HEK293 (cell line): ENCODE results near the gene TFB2M.

Experiments
- CTCF ChIA-PET: fragments of 350-600 bp; formaldehyde crosslinking; extraction: SDS; loops from one replicate; lab custom pipeline; 2021; ENCODE audit warnings: antibody characterized with exemption; lab: Yijun Ruan, JAX
- POLR2A ChIA-PET: fragments of 300-600 bp; formaldehyde crosslinking; extraction: SDS; loops from one replicate; lab custom pipeline; 2020; ENCODE audit warnings: antibody characterized with exemption, inconsistent platforms; lab: Yijun Ruan, JAX
- H3K27ac ChIP-seq: fragments of 200-500 bp; sonication (Bioruptor generic); 2 replicates; pipeline ENCODE4 v1.5.1; 2014; ENCODE audit warnings: low read depth, low read length, control low read depth, inconsistent platforms; ENCODE audit errors: extremely low read depth
- H3K36me3 ChIP-seq, 2 experiments: fragments of 200-500 bp in 1 of 2; sonication (Bioruptor generic) in 1 of 2; 1 replicate in 1 of 2; 2 replicates in 1 of 2; pipeline ENCODE4 v1.5.1; 2014 to 2017; ENCODE audit warnings: inconsistent platforms in 2 of 2, low read length in 2 of 2; ENCODE audit not compliant: control insufficient read depth in 2 of 2, insufficient read depth in 1 of 2
- H3K4me1 ChIP-seq: fragments of 200-500 bp; sonication (Bioruptor generic); 2 replicates; pipeline ENCODE4 v1.5.1; 2014; ENCODE audit warnings: mild to moderate bottlenecking, low read length, inconsistent platforms; ENCODE audit not compliant: control insufficient read depth, insufficient read depth
- H3K4me3 ChIP-seq: 2 replicates; pipeline ENCODE4 v1.5.1; 2011; ENCODE audit warnings: low read depth, mild to moderate bottlenecking, control low read depth, low read length, moderate library complexity
- H3K9me3 ChIP-seq: fragments of 200-500 bp; sonication (Bioruptor generic); 2 replicates; pipeline ENCODE4 v1.5.1; 2014; ENCODE audit warnings: low read depth, low read length, inconsistent platforms; ENCODE audit not compliant: control insufficient read depth, insufficient read depth
- CTCF ChIP-seq: fragments of 450-650 bp; formaldehyde crosslinking; IDR thresholded peaks from 2 replicates; pipeline ENCODE4 v1.5.1; 2016; ENCODE audit warnings: missing biosample characterization, missing genetic modification characterization
- GLIS1 ChIP-seq: fragments of 450-650 bp; formaldehyde crosslinking; IDR thresholded peaks from 2 replicates; pipeline ENCODE4 v1.5.1; 2016; ENCODE audit warnings: missing biosample characterization, missing genetic modification characterization
- IKZF3 ChIP-seq: fragments of 450-650 bp; IDR thresholded peaks from 2 replicates; pipeline ENCODE4 v1.5.0; 2018; ENCODE audit warnings: missing biosample characterization, mild to moderate bottlenecking, missing genetic modification characterization, moderate library complexity
- OVOL3 ChIP-seq: fragments of 450-650 bp; formaldehyde crosslinking; IDR thresholded peaks from 2 replicates; pipeline ENCODE4 v1.5.1; 2016; ENCODE audit warnings: missing biosample characterization, missing genetic modification characterization
- SP3 ChIP-seq: fragments of 450-650 bp; formaldehyde crosslinking; IDR thresholded peaks from 2 replicates; pipeline ENCODE4 v1.5.1; 2016; ENCODE audit warnings: missing biosample characterization, missing genetic modification characterization
- TSHZ1 ChIP-seq: fragments of 450-650 bp; formaldehyde crosslinking; IDR thresholded peaks from 2 replicates; pipeline ENCODE4 v1.5.1; 2016; ENCODE audit warnings: missing biosample characterization, missing genetic modification characterization, borderline replicate concordance
- ZBTB20 ChIP-seq: fragments of 450-650 bp; formaldehyde crosslinking; IDR thresholded peaks from 2 replicates; pipeline ENCODE4 v1.5.1; 2016; ENCODE audit warnings: missing biosample characterization, missing genetic modification characterization
- ZBTB48 ChIP-seq: fragments of 450-650 bp; formaldehyde crosslinking; IDR thresholded peaks from 2 replicates; pipeline ENCODE4 v1.5.1; 2016; ENCODE audit warnings: missing biosample characterization, missing genetic modification characterization
- ZBTB6 ChIP-seq: fragments of 450-650 bp; formaldehyde crosslinking; IDR thresholded peaks from 2 replicates; pipeline ENCODE4 v1.5.1; 2017; ENCODE audit warnings: missing biosample characterization, missing genetic modification characterization
- ZNF19 ChIP-seq: fragments of 450-650 bp; formaldehyde crosslinking; IDR thresholded peaks from 2 replicates; pipeline ENCODE4; 2016; ENCODE audit warnings: missing biosample characterization, missing genetic modification characterization, low read depth
- ZNF24 ChIP-seq: fragments of 450-650 bp; formaldehyde crosslinking; IDR thresholded peaks from 2 replicates; pipeline ENCODE4 v1.5.1; 2016; ENCODE audit warnings: missing biosample characterization, missing genetic modification characterization
- ZNF26 ChIP-seq: fragments of 450-650 bp; formaldehyde crosslinking; IDR thresholded peaks from 2 replicates; pipeline ENCODE4 v1.5.1; 2016; ENCODE audit warnings: missing biosample characterization, missing genetic modification characterization
- ZNF280D ChIP-seq: fragments of 450-650 bp; formaldehyde crosslinking; IDR thresholded peaks from 2 replicates; pipeline ENCODE4 v1.5.1; 2016; ENCODE audit warnings: missing biosample characterization, missing genetic modification characterization
- ZNF302 ChIP-seq: fragments of 450-650 bp; formaldehyde crosslinking; IDR thresholded peaks from 2 replicates; pipeline ENCODE4 v1.5.1; 2016; ENCODE audit warnings: missing biosample characterization, missing genetic modification characterization, low read depth
- ZNF670 ChIP-seq: fragments of 450-650 bp; formaldehyde crosslinking; IDR thresholded peaks from 2 replicates; pipeline ENCODE4 v1.5.1; 2016; ENCODE audit warnings: missing biosample characterization, missing genetic modification characterization, low read depth
- ZNF704 ChIP-seq: fragments of 450-650 bp; formaldehyde crosslinking; IDR thresholded peaks from 2 replicates; pipeline ENCODE4 v1.5.1; 2016; ENCODE audit warnings: missing biosample characterization, missing genetic modification characterization
- ZNF777 ChIP-seq: fragments of 450-650 bp; formaldehyde crosslinking; IDR thresholded peaks from 2 replicates; pipeline ENCODE4 v1.5.1; 2017; ENCODE audit warnings: missing biosample characterization, missing genetic modification characterization, borderline replicate concordance
- ZSCAN18 ChIP-seq: fragments of 450-650 bp; formaldehyde crosslinking; IDR thresholded peaks from 2 replicates; pipeline ENCODE4 v1.5.1; 2016; ENCODE audit warnings: missing biosample characterization, missing genetic modification characterization
- ZSCAN23 ChIP-seq: fragments of 450-650 bp; formaldehyde crosslinking; IDR thresholded peaks from 2 replicates; pipeline ENCODE4 v1.5.1; 2016; ENCODE audit warnings: missing biosample characterization, missing genetic modification characterization

TFB2M gene

GRCh38 chr1:246527402-246528088 lies 38.5 kb downstream of the TFB2M start:
- CTCF ChIA-PET: no interaction called here
- POLR2A ChIA-PET: no interaction called here

More at GRCh38 chr1:246527402-246528088, 38.5 kb downstream of the TFB2M start:
- H3K36me3 ChIP-seq: no peaks in the 10 kb centered on the region
- H3K9me3 ChIP-seq: no peaks in the 10 kb centered on the region
- no peaks in the 10 kb centered on the region for H3K4me1 ChIP-seq
- no peak overlapping the region for H3K27ac ChIP-seq
- TF ChIP-seq SP3 (tag by site-specific recombination) (no peak), ZSCAN18 (no peak), ZSCAN23 (tag by site-specific recombination) (no peak), CTCF (tag by site-specific recombination) (no peak), GLIS1 (tag by site-specific recombination) (no peak), ZNF280D (tag by site-specific recombination) (no peak), ZNF302 (tag by site-specific recombination) (no peak), TSHZ1 (tag by site-specific recombination) (no peak), ZNF670 (tag by site-specific recombination) (no peak), ZNF19 (tag by site-specific recombination) (no peak), ZBTB20 (no peak), IKZF3 (tag by site-specific recombination) (no peak), OVOL3 (tag by site-specific recombination) (no peak), ZNF26 (tag by site-specific recombination) (no peak), ZNF777 (tag by site-specific recombination) (no peak), ZBTB48 (tag by site-specific recombination) (no peak), ZNF24 (no peak), ZNF704 (tag by site-specific recombination) (no peak), ZBTB6 (tag by site-specific recombination) (no peak)
- H3K4me3 ChIP-seq: no peak overlapping the region
